HEK293T (cell line): ENCODE results near the gene MYRFL.

Experiments used
- FOXA1 ChIP-seq: fragments of 450-650 bp; IDR thresholded peaks from 2 replicates; pipeline ENCODE4 v1.6.1; 2016; ENCODE audit warnings: mild to moderate bottlenecking
- FOXM1 ChIP-seq: fragments of 450-650 bp; IDR thresholded peaks from 2 replicates; pipeline ENCODE4 v1.6.1; 2017; ENCODE audit warnings: mild to moderate bottlenecking, borderline replicate concordance
- L3MBTL2 ChIP-seq: fragments of 450-650 bp; conservative IDR thresholded peaks from 2 replicates; pipeline ENCODE4 v1.6.1; 2016; ENCODE audit warnings: mild to moderate bottlenecking
- SP1 ChIP-seq: fragments of 450-650 bp; IDR thresholded peaks from 2 replicates; pipeline ENCODE4 v1.6.1; 2017
- TARDBP ChIP-seq: fragments of 450-650 bp; IDR thresholded peaks from 2 replicates; pipeline ENCODE4 v1.6.1; 2016

- TF ChIP-seq SP1 (no peak), FOXM1 (no peak), FOXA1 (no peak), TARDBP (no peak), L3MBTL2 (no peak)
These were observed 63.9 kb downstream of the MYRFL start for GRCh38 chr12:69888901-69889300.
